Measurements from ENCODE around the gene IFNAR1. TPM values are rescaled to one million over a fixed set of nuclear protein-coding genes. Genes with fewer than 3 reads are reported as not detected.

Gene IFNAR1
- total and polyA plus RNA-seq, 2 experiments from 2014 or later = 14.0 to 18.7 TPM

DNA sequence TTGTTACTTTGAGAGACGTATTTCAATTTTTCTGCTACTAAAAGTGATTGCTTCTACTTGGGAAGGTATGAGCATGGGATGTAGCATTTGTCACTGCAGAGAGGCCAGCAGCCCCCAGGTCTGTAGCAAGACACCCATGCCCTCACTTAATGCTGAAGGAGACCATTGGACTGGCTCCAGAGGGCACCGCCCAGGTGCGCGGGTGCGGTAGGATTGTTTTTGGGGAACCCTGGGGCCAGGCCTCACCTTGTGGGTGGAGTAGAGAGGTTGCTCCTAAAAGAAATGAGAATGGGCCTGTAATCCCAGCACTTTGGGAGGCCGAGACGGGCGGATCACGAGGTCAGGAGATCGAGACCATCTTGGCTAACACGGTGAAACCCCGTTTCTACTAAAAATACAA is 47.8 kb downstream of the IFNAR1 start:
- Histone ChIP-seq H4K20me1 (replicated peaks; ENCODE audit: insufficient read depth) (no peaks in the 10 kb centered on the region), H3K79me2 (replicated peaks; ENCODE audit: insufficient read depth) (no peaks in the 10 kb centered on the region), H3F3A (replicated peaks; ENCODE audit: low read depth) (0 out of 2 replicates have a peak, but pooled peaks cover 3% of the 10 kb centered on the region), H3K36me3 (ENCODE audit: insufficient read depth) (peaks cover 13% of the 10 kb centered on the region), H3K4me2 (no peak overlapping the region), H2AFZ (no peak overlapping the region), H3K27ac (ENCODE audit: low read depth) (no peak overlapping the region), H3K27me3 (ENCODE audit: insufficient read depth) (no peaks in the 10 kb centered on the region), H3K9me2 (ENCODE audit: insufficient read depth) (no peaks in the 10 kb centered on the region), H3K4me3 (no peak overlapping the region), H3K4me1 (ENCODE audit: insufficient read depth) (no peaks in the 10 kb centered on the region)
- TF ChIP-seq EZH2phosphoT487 (IDR thresholded peaks at IDR 0.05; ENCODE audit: unreplicated experiment) (no peak), JUNB (IDR thresholded peaks at IDR 0.05; ENCODE audit: unreplicated experiment) (no peak), ZNF331 (CRISPR knock-in tag; IDR thresholded peaks at IDR 0.05; ENCODE audit: low read depth) (no peak), EZH2 (IDR thresholded peaks at IDR 0.05; ENCODE audit: low read depth, unreplicated experiment) (no peak), POLR2AphosphoS5 (IDR thresholded peaks at IDR 0.05; ENCODE audit: low read depth) (no peak), STAT1 (IDR thresholded peaks at IDR 0.05; ENCODE audit: unreplicated experiment) (no peak), ZNF114 (CRISPR knock-in tag; IDR thresholded peaks at IDR 0.05) (no peak), CREB1 (CRISPR knock-in tag; IDR thresholded peaks at IDR 0.05; ENCODE audit: low read depth) (no peak), NANOG (IDR thresholded peaks at IDR 0.05; ENCODE audit: borderline replicate concordance) (no peak)
- TF ChIP-seq, protein P1, sequence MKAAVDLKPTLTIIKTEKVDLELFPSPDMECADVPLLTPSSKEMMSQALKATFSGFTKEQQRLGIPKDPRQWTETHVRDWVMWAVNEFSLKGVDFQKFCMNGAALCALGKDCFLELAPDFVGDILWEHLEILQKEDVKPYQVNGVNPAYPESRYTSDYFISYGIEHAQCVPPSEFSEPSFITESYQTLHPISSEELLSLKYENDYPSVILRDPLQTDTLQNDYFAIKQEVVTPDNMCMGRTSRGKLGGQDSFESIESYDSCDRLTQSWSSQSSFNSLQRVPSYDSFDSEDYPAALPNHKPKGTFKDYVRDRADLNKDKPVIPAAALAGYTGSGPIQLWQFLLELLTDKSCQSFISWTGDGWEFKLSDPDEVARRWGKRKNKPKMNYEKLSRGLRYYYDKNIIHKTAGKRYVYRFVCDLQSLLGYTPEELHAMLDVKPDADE (IDR thresholded peaks at IDR 0.05) = no peak
- TF ChIP-seq, protein P2, sequence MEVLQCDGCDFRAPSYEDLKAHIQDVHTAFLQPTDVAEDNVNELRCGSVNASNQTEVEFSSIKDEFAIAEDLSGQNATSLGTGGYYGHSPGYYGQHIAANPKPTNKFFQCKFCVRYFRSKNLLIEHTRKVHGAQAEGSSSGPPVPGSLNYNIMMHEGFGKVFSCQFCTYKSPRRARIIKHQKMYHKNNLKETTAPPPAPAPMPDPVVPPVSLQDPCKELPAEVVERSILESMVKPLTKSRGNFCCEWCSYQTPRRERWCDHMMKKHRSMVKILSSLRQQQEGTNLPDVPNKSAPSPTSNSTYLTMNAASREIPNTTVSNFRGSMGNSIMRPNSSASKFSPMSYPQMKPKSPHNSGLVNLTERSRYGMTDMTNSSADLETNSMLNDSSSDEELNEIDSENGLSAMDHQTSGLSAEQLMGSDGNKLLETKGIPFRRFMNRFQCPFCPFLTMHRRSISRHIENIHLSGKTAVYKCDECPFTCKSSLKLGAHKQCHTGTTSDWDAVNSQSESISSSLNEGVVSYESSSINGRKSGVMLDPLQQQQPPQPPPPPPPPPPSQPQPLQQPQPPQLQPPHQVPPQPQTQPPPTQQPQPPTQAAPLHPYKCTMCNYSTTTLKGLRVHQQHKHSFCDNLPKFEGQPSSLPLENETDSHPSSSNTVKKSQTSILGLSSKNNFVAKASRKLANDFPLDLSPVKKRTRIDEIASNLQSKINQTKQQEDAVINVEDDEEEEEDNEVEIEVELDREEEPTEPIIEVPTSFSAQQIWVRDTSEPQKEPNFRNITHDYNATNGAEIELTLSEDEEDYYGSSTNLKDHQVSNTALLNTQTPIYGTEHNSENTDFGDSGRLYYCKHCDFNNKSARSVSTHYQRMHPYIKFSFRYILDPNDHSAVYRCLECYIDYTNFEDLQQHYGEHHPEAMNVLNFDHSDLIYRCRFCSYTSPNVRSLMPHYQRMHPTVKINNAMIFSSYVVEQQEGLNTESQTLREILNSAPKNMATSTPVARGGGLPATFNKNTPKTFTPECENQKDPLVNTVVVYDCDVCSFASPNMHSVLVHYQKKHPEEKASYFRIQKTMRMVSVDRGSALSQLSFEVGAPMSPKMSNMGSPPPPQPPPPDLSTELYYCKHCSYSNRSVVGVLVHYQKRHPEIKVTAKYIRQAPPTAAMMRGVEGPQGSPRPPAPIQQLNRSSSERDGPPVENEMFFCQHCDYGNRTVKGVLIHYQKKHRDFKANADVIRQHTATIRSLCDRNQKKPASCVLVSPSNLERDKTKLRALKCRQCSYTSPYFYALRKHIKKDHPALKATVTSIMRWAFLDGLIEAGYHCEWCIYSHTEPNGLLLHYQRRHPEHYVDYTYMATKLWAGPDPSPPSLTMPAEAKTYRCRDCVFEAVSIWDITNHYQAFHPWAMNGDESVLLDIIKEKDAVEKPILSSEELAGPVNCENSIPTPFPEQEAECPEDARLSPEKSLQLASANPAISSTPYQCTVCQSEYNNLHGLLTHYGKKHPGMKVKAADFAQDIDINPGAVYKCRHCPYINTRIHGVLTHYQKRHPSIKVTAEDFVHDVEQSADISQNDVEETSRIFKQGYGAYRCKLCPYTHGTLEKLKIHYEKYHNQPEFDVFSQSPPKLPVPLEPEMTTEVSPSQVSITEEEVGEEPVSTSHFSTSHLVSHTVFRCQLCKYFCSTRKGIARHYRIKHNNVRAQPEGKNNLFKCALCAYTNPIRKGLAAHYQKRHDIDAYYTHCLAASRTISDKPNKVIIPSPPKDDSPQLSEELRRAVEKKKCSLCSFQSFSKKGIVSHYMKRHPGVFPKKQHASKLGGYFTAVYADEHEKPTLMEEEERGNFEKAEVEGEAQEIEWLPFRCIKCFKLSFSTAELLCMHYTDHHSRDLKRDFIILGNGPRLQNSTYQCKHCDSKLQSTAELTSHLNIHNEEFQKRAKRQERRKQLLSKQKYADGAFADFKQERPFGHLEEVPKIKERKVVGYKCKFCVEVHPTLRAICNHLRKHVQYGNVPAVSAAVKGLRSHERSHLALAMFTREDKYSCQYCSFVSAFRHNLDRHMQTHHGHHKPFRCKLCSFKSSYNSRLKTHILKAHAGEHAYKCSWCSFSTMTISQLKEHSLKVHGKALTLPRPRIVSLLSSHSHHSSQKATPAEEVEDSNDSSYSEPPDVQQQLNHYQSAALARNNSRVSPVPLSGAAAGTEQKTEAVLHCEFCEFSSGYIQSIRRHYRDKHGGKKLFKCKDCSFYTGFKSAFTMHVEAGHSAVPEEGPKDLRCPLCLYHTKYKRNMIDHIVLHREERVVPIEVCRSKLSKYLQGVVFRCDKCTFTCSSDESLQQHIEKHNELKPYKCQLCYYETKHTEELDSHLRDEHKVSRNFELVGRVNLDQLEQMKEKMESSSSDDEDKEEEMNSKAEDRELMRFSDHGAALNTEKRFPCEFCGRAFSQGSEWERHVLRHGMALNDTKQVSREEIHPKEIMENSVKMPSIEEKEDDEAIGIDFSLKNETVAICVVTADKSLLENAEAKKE (CRISPR knock-in tag; IDR thresholded peaks at IDR 0.05) = no peak
- TF ChIP-seq, protein P3, sequence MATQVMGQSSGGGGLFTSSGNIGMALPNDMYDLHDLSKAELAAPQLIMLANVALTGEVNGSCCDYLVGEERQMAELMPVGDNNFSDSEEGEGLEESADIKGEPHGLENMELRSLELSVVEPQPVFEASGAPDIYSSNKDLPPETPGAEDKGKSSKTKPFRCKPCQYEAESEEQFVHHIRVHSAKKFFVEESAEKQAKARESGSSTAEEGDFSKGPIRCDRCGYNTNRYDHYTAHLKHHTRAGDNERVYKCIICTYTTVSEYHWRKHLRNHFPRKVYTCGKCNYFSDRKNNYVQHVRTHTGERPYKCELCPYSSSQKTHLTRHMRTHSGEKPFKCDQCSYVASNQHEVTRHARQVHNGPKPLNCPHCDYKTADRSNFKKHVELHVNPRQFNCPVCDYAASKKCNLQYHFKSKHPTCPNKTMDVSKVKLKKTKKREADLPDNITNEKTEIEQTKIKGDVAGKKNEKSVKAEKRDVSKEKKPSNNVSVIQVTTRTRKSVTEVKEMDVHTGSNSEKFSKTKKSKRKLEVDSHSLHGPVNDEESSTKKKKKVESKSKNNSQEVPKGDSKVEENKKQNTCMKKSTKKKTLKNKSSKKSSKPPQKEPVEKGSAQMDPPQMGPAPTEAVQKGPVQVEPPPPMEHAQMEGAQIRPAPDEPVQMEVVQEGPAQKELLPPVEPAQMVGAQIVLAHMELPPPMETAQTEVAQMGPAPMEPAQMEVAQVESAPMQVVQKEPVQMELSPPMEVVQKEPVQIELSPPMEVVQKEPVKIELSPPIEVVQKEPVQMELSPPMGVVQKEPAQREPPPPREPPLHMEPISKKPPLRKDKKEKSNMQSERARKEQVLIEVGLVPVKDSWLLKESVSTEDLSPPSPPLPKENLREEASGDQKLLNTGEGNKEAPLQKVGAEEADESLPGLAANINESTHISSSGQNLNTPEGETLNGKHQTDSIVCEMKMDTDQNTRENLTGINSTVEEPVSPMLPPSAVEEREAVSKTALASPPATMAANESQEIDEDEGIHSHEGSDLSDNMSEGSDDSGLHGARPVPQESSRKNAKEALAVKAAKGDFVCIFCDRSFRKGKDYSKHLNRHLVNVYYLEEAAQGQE (IDR thresholded peaks at IDR 0.05; ENCODE audit: unreplicated experiment) = no peak
- TF ChIP-seq, protein P4, sequence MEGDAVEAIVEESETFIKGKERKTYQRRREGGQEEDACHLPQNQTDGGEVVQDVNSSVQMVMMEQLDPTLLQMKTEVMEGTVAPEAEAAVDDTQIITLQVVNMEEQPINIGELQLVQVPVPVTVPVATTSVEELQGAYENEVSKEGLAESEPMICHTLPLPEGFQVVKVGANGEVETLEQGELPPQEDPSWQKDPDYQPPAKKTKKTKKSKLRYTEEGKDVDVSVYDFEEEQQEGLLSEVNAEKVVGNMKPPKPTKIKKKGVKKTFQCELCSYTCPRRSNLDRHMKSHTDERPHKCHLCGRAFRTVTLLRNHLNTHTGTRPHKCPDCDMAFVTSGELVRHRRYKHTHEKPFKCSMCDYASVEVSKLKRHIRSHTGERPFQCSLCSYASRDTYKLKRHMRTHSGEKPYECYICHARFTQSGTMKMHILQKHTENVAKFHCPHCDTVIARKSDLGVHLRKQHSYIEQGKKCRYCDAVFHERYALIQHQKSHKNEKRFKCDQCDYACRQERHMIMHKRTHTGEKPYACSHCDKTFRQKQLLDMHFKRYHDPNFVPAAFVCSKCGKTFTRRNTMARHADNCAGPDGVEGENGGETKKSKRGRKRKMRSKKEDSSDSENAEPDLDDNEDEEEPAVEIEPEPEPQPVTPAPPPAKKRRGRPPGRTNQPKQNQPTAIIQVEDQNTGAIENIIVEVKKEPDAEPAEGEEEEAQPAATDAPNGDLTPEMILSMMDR (conservative IDR thresholded peaks at IDR 0.05; ENCODE audit: low read depth in 2 of 2) = no peak
- H3K36me3 Mint-ChIP-seq (ENCODE audit: low read depth) = peaks cover 24% of the 10 kb centered on the region
- peaks cover 8% of the 10 kb centered on the region for H3K27me3 Mint-ChIP-seq (ENCODE audit: insufficient read depth, low read depth, poor library complexity)
- ATAC-seq (no peak), DNase-seq (ENCODE audit: low spot score) (no peak)
- H3K4me1 Mint-ChIP-seq = no peaks in the 10 kb centered on the region
- peaks cover 40% of the 10 kb centered on the region for H3K9me3 Mint-ChIP-seq
- H3K4me3 Mint-ChIP-seq = no peak overlapping the region
- H3K27ac Mint-ChIP-seq = no peak overlapping the region
